ENCODE results near the gene ST3GAL4. TPM values are rescaled to one million over a fixed set of nuclear protein-coding genes. Genes with fewer than 3 reads are reported as not detected.

ST3GAL4 gene
- total and polyA plus RNA-seq, 9 of the 15 experiments (the other 6 are each of a cell fraction or from before 2014, with no cell fraction given): 0.27 to 22.9 (median 10.5) TPM

- TF ChIP-seq ZNF24 (IDR thresholded peaks at IDR 0.05) (peak; percentile 55), MLLT1 (IDR thresholded peaks at IDR 0.05) (peak in 1 of 2 experiments; percentile 95; a peak in 2 of 4 replicates), CUX1 (CRISPR knock-in tag; IDR thresholded peaks at IDR 0.05) (no peak), ZNF76 (CRISPR knock-in tag; IDR thresholded peaks at IDR 0.05; ENCODE audit: borderline replicate concordance) (no peak), ZKSCAN1 (IDR thresholded peaks at IDR 0.05; ENCODE audit: low read depth, low read length) (peak; percentile 60; the same call in 1 of the 2 replicates), RNF219 (CRISPR knock-in tag; IDR thresholded peaks at IDR 0.05) (no peak), TAF9B (IDR thresholded peaks at IDR 0.05; ENCODE audit: partially characterized antibody) (peak; percentile 85), ILK (tag; IDR thresholded peaks at IDR 0.05; ENCODE audit: borderline replicate concordance, low read depth) (no peak), TBL1XR1 (IDR thresholded peaks at IDR 0.05; ENCODE audit: low read length in 2 of 2) (peak; percentile 70 to 100; a peak in 3 of 4 replicates), NEUROD1 (IDR thresholded peaks at IDR 0.05; ENCODE audit: borderline replicate concordance, low read depth, low read length, partially characterized antibody) (peak; percentile 68), HDAC2 (IDR thresholded peaks at IDR 0.05) (peak; percentile 94), RAD51 (IDR thresholded peaks at IDR 0.05; ENCODE audit: borderline replicate concordance, low read depth) (0 out of 2 replicates have a peak, but pooled peaks have one; percentile 37)
- TF ChIP-seq, protein P1, sequence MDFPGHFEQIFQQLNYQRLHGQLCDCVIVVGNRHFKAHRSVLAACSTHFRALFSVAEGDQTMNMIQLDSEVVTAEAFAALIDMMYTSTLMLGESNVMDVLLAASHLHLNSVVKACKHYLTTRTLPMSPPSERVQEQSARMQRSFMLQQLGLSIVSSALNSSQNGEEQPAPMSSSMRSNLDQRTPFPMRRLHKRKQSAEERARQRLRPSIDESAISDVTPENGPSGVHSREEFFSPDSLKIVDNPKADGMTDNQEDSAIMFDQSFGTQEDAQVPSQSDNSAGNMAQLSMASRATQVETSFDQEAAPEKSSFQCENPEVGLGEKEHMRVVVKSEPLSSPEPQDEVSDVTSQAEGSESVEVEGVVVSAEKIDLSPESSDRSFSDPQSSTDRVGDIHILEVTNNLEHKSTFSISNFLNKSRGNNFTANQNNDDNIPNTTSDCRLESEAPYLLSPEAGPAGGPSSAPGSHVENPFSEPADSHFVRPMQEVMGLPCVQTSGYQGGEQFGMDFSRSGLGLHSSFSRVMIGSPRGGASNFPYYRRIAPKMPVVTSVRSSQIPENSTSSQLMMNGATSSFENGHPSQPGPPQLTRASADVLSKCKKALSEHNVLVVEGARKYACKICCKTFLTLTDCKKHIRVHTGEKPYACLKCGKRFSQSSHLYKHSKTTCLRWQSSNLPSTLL (IDR thresholded peaks at IDR 0.05): peak; percentile 61; the same call in 1 of the 2 replicates
Measured at GRCh38 chr11:126345759-126346585, 9.5 kb upstream of the ST3GAL4 start (continued).

All from K562 (cell line).